GM10248 (cell line): ENCODE results near the gene LRRFIP2.

ENCODE experiments used
- CTCF ChIA-PET: fragments of 300-600 bp; sonication (Branson Sonifier 250); formaldehyde crosslinking; extraction: SDS; loops from one replicate; lab custom pipeline; 2021; ENCODE audit warnings: antibody characterized with exemption; lab: Yijun Ruan, JAX
- POLR2A ChIA-PET: fragments of 350-650 bp; sonication (Branson Sonifier 250); formaldehyde crosslinking; extraction: SDS; loops from one replicate; lab custom pipeline; 2020; ENCODE audit warnings: antibody characterized with exemption; lab: Yijun Ruan, JAX
- DNase-seq: peaks from one replicate; pipeline ENCODE4 v3.0.0; 2012; ENCODE audit errors: extremely low spot score
- CTCF ChIP-seq: IDR thresholded peaks from 2 replicates; pipeline ENCODE4 v1.5.1; 2012; ENCODE audit warnings: mild to moderate bottlenecking, low read depth; ENCODE audit errors: extremely low read depth, missing control alignments, control extremely low read depth

Gene LRRFIP2

GRCh38 chr3:37107846-37108245 lies 66.5 kb downstream of the LRRFIP2 start:
- ChIA-PET CTCF (interaction anchor here (0.9 to 1.7 kb wide), 3 partner anchors 9 to 149 kb away, joined by 3 read pairs; no protein-coding TSS in a partner anchor), POLR2A (no interaction called here)
- TF ChIP-seq CTCF, result no peak
- DNase-seq, result no peak

- POLR2A ChIA-PET, result no interaction called here
Observed at GRCh38 chr3:37103103-37103808, 71.1 kb downstream of the LRRFIP2 start.

GRCh38 chr3:37100411-37100810 lies 74.0 kb downstream of the LRRFIP2 start:
- DNase-seq, result no peak
- ChIA-PET POLR2A (no interaction called here), CTCF (no interaction called here)
- TF ChIP-seq CTCF, result no peak

More at GRCh38 chr3:37103103-37103808, 71.1 kb downstream of the LRRFIP2 start:
- CTCF ChIA-PET, result interaction anchor here (0.9 to 2.0 kb wide), 6 partner anchors 9 to 112 kb away, joined by 3 to 7 read pairs (median 5); no protein-coding TSS in a partner anchor
- no peak for TF ChIP-seq CTCF
- DNase-seq, result no peak

- POLR2A ChIA-PET, result no interaction called here
- CTCF ChIA-PET, result interaction anchor here (1.4 kb wide), 2 partner anchors 8 to 15 kb away, joined by 3 read pairs; no protein-coding TSS in a partner anchor
- no peak for TF ChIP-seq CTCF
- DNase-seq, result no peak
Observed at GRCh38 chr3:37099469-37099868, 74.9 kb downstream of the LRRFIP2 start.

- CTCF ChIA-PET, result interaction anchor here (1.4 kb wide), 2 partner anchors 8 to 14 kb away, joined by 3 read pairs; no protein-coding TSS in a partner anchor
- DNase-seq, result no peak
- POLR2A ChIA-PET, result no interaction called here
- TF ChIP-seq CTCF, result no peak
Observed at GRCh38 chr3:37098884-37099283, 75.5 kb downstream of the LRRFIP2 start.

GRCh38 chr3:37097776-37098175 lies 76.6 kb downstream of the LRRFIP2 start:
- CTCF ChIA-PET, result interaction anchor here (0.9 to 1.0 kb wide), 2 partner anchors 9 to 47 kb away, joined by 3 to 7 read pairs; no protein-coding TSS in a partner anchor
- TF ChIP-seq CTCF, result no peak
- POLR2A ChIA-PET, result no interaction called here
- no peak for DNase-seq
